Stimulated activated CD8-positive, alpha-beta memory T cell treated with anti-CD3 and anti-CD28 coated beads, Interleukin-12 subunit alpha, Interleukin-12 subunit beta, amount 100 ng/mL, for 24 hours (primary cell): ENCODE data around the gene EMILIN1.

Experiments used
- DNase-seq: peaks from one replicate; pipeline ENCODE4 v3.0.0-alpha.2; 2020; ENCODE audit errors: extremely low read depth

Gene EMILIN1

DNA sequence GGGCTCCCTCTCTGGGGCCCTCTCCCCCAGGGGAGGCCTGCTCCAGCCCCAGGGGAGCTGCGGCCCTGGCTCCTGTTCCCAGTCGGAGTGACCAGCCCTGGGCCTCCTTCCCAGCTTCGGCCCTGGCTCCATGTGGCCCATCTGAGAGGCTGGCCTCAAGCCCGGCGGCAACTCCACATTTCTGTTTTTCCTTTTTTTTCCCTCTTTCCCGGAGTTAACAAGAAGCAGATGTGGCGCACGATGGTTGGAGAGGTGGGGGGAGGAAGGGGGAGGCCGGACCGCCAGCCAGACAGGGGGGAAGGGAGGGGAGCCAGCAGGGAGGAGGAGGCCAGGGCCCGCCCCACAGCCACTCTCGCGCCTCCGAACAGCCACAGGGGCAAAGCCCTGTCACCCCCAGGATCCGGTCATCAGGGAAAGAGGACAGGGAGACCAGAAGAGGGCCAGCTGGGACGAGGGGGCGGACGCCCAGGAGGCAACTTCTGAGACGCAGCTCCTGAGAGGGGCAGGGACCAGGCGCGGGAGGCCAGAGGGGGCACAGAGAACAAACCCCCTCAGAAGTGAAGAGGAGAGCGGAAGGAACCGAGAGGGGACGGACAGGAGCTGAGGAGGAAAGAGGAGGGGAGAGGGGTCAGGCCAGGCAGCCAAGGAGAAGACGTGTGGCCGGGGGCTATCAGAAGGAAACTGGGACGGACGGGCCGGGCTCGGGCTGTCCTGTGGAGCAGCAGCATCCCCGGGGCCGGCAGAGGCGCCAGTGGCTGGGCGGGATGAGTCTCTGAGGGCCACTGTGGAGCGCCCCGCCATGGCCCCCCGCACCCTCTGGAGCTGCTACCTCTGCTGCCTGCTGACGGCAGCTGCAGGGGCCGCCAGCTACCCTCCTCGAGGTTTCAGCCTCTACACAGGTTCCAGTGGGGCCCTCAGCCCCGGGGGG lies at the start of gene EMILIN1:
TSS of gene EMILIN1 (plus strand) at position 349 of the 928 bp plus-strand sequence. CDS start at position 800, 451 bp downstream.
- no peak for DNase-seq

DNA sequence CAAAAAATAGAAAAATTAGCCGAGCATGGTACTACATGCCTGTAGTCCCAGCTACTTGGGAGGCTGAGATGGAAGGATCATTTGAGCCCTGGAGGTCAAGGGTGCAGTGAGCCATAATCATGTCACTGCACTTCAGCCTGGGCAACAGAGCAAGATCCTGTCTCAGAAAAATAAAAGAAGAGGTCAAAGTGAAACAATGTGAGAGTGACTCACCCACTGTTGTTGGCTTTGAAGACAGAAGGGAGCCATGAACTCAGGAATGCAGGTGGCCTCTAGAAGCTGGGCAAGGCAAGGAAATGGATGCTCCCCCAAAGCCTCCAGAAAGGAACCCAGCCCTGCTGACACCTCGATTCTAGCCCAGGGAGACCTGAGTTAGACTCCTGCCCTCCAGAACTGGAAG lies 49.4 kb upstream of the EMILIN1 start:
- no peak for DNase-seq

DNA sequence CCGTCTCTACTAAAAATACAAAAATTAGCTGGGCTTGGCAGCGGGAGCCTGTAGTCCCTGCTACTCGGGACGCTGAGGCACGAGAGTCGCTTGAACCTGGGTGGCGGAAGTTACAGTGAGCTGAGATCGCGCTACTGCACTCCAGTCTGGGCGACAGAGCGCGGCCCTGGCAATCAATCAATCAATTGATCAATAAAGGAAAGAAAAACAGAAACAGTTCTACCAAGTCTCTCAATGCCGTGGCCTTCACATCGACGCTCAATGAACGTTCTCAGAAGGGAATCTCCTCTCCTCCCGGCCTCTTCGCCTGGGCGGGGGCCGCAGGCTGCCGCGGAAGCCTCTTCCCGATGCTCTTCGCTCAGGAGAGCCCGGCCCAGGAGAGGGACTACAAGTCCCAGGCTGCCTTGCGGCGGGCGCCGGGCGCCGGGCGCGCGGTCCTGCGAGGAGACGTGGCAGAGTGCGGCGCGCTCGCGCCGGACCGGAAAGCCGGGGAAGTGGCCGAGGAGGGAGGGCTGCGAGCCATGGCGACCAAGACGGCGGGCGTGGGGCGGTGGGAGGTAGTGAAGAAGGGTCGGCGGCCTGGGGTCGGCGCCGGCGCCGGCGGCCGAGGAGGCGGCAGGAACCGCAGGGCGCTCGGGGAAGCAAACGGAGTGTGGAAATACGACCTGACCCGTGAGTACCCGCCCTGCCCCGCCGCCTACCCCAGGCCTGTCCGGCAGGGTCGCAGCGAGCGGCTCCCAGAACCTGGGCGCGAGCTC lies 45.7 kb upstream of the EMILIN1 start, which contains the start of gene TMEM214:
TSS of gene TMEM214 (plus strand) at position 471 of the 758 bp plus-strand sequence. CDS start at position 522, 51 bp downstream.
- peak; percentile 60 for DNase-seq

DNA sequence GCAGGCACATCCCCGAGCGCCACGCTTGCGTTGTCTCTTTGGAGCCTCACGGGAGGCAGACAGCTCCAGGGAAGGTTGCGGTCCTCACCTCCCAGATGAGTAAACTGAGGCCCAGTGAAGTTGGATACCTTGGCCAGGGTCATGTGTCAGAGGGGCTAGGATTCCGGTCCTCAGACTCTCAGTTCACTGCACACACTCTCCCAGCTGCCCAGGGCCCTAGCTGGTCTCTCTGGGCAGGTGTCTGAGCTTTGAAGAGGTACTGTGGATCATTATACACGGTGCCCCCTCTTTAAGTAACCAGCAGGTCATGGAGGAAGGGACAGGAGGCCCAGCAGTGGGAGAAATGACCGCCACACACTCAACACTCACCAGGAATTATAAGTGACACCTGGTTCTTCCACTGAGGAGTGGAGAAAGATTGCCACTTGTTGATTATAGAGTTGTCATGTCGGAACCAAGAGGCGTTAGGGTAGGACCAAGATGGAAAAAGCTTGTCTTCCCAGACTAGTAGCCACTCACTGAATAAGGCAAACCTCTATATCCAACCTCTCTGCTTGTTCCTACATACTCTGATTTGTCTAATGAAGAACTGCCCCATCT lies 45.1 kb upstream of the EMILIN1 start:
- DNase-seq, result no peak

DNA sequence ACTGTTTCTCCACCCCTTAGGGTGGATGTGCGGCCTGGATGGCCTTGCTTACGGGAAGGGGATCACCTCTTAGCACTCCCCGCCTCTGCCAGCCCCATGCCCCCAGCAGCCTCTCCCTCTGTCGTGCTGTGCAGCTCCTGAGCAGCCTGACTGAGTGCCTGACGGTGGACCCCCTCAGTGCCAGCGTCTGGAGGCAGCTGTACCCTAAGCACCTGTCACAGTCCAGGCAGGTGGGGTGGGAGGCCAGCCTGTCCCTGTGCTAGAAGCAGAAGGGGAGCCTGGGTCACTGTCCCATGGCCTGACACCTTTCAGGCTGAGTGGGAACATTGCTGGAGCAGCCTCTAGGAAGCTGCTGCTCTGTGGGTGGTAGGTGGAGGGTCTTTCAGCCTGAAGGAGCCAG lies 40.4 kb upstream of the EMILIN1 start:
- DNase-seq, result no peak

DNA sequence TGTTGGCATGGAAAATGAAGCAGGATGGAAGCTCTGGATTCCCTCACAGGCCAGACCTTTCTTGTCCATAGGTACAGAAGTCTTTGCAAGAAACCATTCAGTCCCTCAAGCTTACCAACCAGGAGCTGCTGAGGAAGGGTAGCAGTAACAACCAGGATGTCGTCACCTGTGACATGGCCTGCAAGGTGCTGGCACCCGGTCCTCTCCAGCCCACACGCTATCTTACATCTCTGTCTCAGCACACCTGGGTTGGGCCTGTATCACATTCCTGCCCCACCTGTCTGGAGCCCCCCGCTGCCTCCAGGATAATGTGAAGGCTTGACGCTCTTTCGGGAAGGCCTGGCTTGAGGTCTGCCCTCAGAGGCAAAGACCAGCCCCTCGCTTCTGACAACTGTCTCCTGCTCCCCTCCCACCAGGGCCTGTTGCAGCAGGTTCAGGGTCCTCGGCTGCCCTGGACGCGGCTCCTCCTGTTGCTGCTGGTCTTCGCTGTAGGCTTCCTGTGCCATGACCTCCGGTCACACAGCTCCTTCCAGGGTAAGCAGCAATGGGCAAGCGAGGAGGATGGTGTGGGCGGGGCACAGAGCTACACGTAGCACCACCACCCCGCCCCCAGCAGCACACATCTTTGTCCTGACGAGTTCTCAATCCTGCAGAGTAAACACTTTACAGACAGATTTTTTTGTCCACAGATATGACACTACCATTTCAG lies 39.6 kb upstream of the EMILIN1 start:
- DNase-seq, result no peak

DNA sequence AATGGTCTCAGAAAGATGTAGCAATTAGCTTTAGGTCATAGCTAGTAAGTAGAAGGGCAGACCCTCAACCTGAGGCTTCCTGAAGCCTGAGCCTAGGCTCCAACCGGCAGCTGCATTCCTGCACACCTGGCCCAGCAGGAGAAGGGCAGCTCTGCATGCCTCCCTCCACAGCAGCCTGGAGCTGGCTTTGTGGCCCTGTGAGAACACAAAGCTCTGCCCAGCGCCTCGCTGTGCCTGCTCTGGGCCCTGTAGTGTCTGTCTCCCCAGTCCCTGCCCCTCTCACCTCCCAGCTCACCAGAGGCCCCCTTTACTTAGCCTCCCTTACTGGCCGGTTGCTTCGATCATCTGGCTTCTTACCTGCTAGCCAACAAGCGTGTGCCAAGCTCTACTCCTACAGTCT lies 39.0 kb upstream of the EMILIN1 start:
- no peak for DNase-seq

DNA sequence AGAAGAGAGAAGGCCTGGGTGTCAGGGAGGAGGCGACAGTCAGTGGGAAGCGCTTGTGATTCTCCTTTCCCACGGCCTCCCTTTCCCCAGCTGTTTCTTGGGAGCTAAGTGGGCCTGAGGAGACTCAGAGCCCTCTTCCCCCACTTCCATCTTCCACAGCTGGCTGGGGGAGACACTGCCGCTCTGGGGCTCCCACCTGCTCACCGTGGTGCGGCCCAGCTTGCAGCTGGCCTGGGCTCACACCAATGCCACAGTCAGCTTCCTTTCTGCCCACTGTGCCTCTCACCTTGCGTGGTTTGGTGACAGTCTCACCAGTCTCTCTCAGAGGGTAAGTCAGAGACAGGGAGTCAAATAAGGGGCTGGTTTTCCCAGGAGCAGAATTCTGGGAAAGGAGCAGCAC lies 38.5 kb upstream of the EMILIN1 start:
- DNase-seq, result no peak

DNA sequence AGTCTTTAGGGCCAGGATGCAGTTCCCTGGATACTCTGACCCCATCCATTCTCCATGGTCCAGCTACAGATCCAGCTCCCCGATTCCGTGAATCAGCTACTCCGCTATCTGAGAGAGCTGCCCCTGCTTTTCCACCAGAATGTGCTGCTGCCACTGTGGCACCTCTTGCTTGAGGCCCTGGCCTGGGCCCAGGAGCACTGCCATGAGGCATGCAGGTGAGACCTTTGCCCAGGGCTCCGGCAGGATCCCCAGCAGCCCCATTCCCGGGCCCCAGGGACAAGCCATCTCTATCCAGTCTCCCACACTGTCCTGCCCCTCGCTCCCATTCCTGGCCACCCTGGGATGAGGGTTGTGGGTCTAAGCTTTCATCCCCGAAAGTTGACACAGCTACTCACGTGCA lies 38.1 kb upstream of the EMILIN1 start:
- DNase-seq, result no peak

DNA sequence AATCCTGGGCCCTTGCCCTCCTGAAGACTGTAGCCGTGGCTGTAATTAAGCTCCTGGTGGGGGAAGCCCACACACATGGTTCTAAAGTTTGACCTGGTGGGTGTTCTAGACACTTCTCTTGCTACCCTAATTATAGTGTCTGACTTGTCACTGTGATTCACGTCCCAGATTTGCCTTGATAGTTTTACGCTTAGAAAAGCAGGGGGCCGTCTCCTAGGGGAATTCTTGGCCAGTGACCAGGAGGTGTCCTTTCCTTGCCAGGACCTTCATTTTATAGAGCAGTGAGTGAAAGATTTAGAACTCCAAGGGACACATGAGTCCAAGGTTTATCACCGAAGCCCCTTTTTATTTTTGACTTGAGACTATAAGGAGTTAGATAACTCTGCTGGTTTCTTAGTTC lies 36.7 kb upstream of the EMILIN1 start:
- DNase-seq, result no peak

DNA sequence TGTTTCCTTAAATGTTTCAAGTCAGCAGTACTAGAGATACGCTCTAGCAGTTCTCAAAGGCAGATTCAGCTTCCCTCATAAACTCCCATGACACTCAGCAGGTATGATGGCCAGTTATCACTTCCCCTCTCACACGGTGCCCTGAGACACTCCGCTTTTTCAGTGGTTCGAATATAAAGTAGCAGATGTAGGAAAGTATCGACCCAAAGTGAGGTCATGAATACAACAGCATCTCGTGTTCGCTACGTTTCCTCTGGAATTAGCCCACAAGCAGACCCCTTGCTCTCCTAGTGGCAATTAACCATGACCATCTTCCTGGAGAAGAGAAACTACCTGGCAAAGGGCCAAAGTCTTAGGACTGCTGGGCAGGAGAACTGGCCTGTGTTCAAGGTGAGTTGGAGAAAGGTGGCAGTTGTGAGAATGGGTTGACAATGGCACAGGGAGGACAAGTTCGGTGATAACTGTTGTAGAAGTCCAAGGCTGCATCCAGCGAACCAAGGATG lies 36.2 kb upstream of the EMILIN1 start:
- no peak for DNase-seq

DNA sequence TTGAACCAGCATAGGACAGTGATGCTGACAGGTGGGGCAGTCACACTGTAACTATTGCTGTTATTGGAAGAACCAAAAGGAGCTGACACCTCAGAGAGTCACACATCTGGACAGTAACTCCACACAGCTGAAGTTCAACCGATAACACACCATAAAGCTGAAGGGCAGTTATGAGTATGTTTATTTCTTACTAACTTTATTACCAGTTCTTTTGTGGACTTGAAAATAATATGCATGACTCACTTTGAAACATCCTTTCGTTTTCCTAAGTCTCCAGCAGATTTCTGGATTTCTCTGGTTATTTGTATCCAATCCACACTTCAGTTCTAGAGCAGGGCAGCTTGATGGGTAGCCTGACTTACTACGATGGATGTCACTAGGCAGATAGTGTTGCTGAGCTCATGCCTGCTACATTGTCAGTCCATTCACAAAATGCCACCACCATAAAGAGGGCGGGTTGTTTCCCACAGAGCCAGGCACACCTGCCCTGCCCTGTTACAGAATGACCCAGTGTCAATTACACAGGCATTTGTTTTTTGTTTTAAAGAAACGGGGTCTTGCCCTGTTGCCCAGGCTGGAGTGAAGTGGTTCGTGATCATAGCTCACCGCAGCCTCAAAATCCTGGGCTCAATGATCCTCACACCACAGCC lies 35.3 kb upstream of the EMILIN1 start:
- DNase-seq, result no peak

DNA sequence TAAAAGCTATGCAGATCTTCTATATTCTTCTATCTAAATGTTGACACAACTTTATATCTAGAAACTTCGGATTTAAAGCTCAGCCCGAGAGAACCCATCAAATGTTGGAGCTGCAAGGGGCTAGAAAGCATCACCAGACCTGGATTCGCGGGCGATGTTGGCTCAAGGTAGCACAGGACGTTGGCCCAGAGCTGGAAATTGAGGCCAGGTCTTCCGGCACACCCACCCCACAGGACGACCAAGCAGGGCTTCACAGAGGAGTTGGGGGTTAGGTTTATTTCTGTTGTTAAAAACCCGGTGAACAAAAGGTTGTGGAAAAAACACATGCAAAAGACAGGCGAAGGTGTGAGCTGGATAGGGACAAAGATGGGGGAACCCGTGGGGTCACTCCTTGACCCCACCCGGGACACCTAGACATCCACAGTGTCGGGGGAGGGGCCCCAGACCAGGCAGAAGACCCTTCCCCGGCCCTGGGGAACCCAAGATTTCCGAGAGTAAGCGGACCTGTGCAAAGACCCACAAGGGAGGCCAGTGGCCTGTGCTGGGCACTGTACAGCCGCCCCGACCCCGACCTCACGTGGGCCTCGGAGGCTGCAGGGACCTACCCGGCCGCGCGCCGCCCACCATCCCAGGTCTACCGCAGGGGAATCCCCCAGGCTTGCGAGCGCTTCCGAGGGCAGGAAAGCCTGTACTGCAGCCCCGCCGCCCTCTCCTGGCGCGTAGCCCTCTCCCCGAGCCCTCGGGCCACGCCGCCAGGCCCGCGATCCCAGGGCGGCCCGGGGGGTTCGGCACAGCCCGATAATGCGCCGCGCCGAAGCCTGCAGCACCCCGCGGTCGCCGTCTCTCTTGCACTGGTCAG lies 28.8 kb upstream of the EMILIN1 start:
- peak; percentile 52 for DNase-seq

DNA sequence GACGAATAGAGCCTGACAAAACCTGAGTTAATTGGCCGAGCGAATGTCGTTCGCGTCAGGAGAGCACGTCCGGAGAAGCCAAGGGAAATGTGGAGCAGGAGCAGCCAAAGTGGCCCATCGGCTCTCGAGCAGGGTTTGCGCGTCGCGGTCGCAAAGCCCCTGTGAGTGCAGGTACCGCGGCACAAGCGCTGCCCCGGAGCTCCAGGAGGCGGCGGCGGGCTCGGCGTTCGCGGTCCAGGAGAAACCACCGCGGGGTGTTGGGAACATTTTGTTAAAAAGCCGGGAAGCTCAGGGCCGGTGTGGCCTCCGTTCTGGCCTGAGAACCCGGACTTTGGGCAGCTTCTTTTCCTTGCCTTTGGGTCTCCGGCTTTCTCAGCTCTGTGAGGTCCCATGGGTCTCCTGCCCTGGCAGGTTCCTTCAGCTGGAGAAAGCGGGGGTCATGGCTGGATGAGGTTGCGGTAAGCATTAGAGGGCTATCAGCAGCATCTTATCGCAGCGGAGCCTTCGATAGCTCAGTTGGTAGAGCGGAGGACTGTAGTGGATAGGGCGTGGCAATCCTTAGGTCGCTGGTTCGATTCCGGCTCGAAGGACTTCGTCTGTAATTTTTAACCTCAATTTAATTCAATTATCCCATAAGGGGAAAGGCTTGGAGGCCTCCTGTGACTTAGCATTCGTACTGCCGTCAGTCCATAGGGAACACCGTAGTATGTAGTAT lies 28.0 kb upstream of the EMILIN1 start:
- peak; percentile 62 for DNase-seq

DNA sequence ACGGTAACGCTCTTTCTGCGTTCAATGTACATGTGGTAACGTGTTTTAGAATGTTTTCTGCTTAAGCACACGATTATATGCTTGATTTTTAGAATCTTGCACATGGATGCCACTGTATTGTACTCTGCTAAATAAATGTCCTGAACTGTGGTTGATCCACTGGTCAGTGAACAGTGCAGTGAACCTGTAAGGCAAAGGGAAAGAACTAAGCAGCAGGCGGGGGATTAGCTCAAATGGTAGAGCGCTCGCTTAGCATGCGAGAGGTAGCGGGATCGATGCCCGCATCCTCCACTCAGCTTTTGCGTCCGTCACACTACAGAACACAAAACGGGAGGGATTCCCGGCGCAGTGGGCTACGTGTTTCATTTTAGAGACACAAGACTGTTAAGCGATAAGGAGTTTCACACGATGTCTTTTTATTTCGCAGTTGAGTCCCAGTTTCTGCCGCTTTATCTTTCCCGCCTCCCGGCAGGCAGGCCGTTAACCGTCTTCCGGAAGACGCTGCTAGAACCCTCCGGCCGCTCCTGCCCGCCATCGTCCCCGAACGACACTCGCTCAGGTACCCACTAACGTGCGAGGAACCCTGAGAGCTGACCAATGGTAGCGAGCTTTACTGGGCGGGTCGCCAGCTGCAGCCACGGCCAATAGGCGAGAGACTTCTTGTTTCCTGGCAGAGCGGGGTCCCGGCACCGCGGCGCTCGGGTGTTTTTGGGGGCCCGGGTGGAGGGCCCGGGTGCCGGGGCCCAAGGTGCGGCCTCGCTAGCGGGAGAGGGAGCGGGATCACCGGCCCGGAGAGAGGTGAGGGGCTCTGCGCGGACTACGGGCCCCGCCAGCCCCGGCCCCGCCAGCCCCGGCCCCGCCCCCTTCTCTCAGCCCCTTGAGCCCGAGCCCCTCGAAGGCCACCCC lies 27.2 kb upstream of the EMILIN1 start, which contains the start of gene AGBL5:
TSS of gene AGBL5 (plus strand) at position 673 of the 906 bp plus-strand sequence. CDS start 1,291 bp downstream, outside the sequence.
- peak; percentile 84 for DNase-seq

DNA sequence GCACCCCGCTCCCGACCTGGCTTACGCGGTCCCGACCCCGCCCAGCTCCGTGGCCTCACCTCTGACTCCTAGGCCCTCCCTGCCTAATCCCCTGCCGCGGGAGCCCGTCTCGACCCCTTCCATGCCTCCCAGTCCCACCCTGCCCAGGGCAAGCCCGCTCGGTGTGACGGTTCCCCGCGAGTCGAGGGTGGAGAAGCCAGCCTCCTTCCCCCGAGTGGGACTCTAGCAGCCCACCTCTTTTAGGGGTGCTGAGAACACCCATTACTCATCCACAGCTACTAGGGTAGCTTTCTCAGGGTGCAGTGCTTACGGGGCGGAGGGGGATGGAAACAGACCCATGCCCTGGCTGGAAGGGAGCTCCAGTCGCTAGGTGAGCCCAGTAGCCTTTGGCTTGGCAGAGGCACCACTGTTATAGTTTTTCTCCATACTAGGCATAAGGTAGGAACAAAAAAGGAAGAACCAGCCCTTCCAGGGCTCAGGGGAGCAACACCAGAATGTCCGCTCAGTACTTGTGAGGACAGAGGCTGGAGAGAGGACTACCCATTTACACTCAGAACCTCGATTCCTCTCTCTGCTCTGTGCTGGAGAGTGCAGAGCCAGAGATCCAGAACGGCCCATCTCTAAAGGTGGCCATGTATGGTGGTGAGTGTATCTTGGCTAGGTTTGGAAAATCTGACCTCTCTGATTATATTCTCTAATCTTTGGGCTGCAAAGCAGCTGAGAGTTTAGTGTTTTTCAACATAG lies 26.3 kb upstream of the EMILIN1 start:
- no peak for DNase-seq

DNA sequence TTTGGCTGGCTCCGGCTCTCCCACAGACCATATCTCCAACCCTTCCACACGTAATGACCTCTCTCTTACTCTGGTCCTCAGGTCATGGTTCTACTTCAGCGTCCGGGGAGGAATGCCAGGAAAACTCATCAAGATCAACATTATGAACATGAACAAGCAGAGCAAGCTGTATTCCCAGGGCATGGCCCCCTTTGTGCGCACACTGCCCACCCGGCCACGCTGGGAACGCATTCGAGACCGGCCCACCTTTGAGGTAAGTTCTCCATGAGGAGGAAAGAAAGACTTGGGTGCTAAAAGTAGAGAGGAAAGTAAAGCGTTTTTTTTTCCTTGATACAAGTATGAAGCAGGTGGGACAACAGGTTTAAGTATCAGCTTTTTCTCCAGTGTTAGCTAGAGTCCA lies 25.1 kb upstream of the EMILIN1 start:
- no peak for DNase-seq
